ENCODE results near the gene PFN3. TPM values are rescaled to one million over a fixed set of nuclear protein-coding genes. Genes with fewer than 3 reads are reported as not detected.

Gene PFN3
- total RNA-seq, 2 experiments from 2014 or later, result not detected

GRCh38 chr5:177369645-177370440 is 30.6 kb downstream of the PFN3 start:
- Mint-ChIP-seq H3K36me3 (peaks cover 21% of the 10 kb centered on the region), H3K4me1 (peaks cover 62% of the 10 kb centered on the region), H3K27ac (peak overlapping the region; percentile 77), H3K4me3 (no peak overlapping the region), H3K27me3 (no peaks in the 10 kb centered on the region), H3K9me3 (no peaks in the 10 kb centered on the region)
- no peak for DNase-seq

- H3K4me1 Mint-ChIP-seq, result peaks cover 65% of the 10 kb centered on the region
Observed at GRCh38 chr5:177368869-177369644, 31.4 kb downstream of the PFN3 start.

GRCh38 chr5:177367981-177368868 is 32.2 kb downstream of the PFN3 start:
- no peak for DNase-seq
- Mint-ChIP-seq H3K27me3 (no peaks in the 10 kb centered on the region), H3K9me3 (no peaks in the 10 kb centered on the region), H3K27ac (peak overlapping the region; percentile 77), H3K4me3 (no peak overlapping the region), H3K36me3 (peaks cover 18% of the 10 kb centered on the region), H3K4me1 (peaks cover 64% of the 10 kb centered on the region)

More at GRCh38 chr5:177368869-177369644, 31.4 kb downstream of the PFN3 start:
- no peak for DNase-seq
- H3K27me3 Mint-ChIP-seq, result no peaks in the 10 kb centered on the region
- peak overlapping the region; percentile 77 for H3K27ac Mint-ChIP-seq
- H3K36me3 Mint-ChIP-seq, result peaks cover 21% of the 10 kb centered on the region
- H3K4me3 Mint-ChIP-seq, result no peak overlapping the region
- H3K9me3 Mint-ChIP-seq, result no peaks in the 10 kb centered on the region

GRCh38 chr5:177367323-177367848 is 33.1 kb downstream of the PFN3 start:
- no peak overlapping the region for H3K27ac Mint-ChIP-seq
- no peaks in the 10 kb centered on the region for H3K9me3 Mint-ChIP-seq
- no peaks in the 10 kb centered on the region for H3K27me3 Mint-ChIP-seq
- peaks cover 18% of the 10 kb centered on the region for H3K36me3 Mint-ChIP-seq
- DNase-seq, result no peak
- H3K4me3 Mint-ChIP-seq, result no peak overlapping the region
- peaks cover 62% of the 10 kb centered on the region for H3K4me1 Mint-ChIP-seq

GRCh38 chr5:177366528-177367322 is 33.7 kb downstream of the PFN3 start:
- H3K27me3 Mint-ChIP-seq, result no peaks in the 10 kb centered on the region
- no peak overlapping the region for H3K27ac Mint-ChIP-seq
- DNase-seq, result no peak
- H3K9me3 Mint-ChIP-seq, result no peaks in the 10 kb centered on the region
- peaks cover 63% of the 10 kb centered on the region for H3K4me1 Mint-ChIP-seq
- H3K36me3 Mint-ChIP-seq, result peaks cover 19% of the 10 kb centered on the region
- no peak overlapping the region for H3K4me3 Mint-ChIP-seq

GRCh38 chr5:177365845-177366527 is 34.5 kb downstream of the PFN3 start:
- no peak for DNase-seq
- no peak overlapping the region for H3K4me3 Mint-ChIP-seq
- H3K27me3 Mint-ChIP-seq, result no peaks in the 10 kb centered on the region
- peaks cover 19% of the 10 kb centered on the region for H3K36me3 Mint-ChIP-seq
- H3K4me1 Mint-ChIP-seq, result peaks cover 63% of the 10 kb centered on the region
- no peaks in the 10 kb centered on the region for H3K9me3 Mint-ChIP-seq
- H3K27ac Mint-ChIP-seq, result no peak overlapping the region

- H3K36me3 Mint-ChIP-seq, result peaks cover 19% of the 10 kb centered on the region
Observed at GRCh38 chr5:177364159-177364962, 36.1 kb downstream of the PFN3 start.

GRCh38 chr5:177363565-177363964 is 36.9 kb downstream of the PFN3 start:
- peaks cover 71% of the 10 kb centered on the region for H3K4me1 Mint-ChIP-seq
- peak overlapping the region; percentile 20 for H3K27ac Mint-ChIP-seq
- no peaks in the 10 kb centered on the region for H3K27me3 Mint-ChIP-seq
- H3K4me3 Mint-ChIP-seq, result peak overlapping the region; percentile 29
- DNase-seq, result no peak
- H3K9me3 Mint-ChIP-seq, result no peaks in the 10 kb centered on the region
- peaks cover 11% of the 10 kb centered on the region for H3K36me3 Mint-ChIP-seq

More at GRCh38 chr5:177364159-177364962, 36.1 kb downstream of the PFN3 start:
- Mint-ChIP-seq H3K9me3 (no peaks in the 10 kb centered on the region), H3K27ac (peak overlapping the region; percentile 71), H3K4me3 (peak overlapping the region; percentile 67), H3K4me1 (peaks cover 71% of the 10 kb centered on the region), H3K27me3 (no peaks in the 10 kb centered on the region)
- peak; percentile 46 for DNase-seq

- peaks cover 70% of the 10 kb centered on the region for H3K4me1 Mint-ChIP-seq
- DNase-seq, result peak; percentile 80
- H3K27ac Mint-ChIP-seq, result peak overlapping the region; percentile 83
- peak overlapping the region; percentile 69 for H3K4me3 Mint-ChIP-seq
- H3K36me3 Mint-ChIP-seq, result peaks cover 6% of the 10 kb centered on the region
- H3K27me3 Mint-ChIP-seq, result no peaks in the 10 kb centered on the region
- H3K9me3 Mint-ChIP-seq, result no peaks in the 10 kb centered on the region
Observed at GRCh38 chr5:177362610-177363507, 37.6 kb downstream of the PFN3 start.

- no peak for DNase-seq
- Mint-ChIP-seq H3K27ac (peak overlapping the region; percentile 83), H3K27me3 (no peaks in the 10 kb centered on the region), H3K4me3 (peak overlapping the region; percentile 69), H3K4me1 (peaks cover 74% of the 10 kb centered on the region), H3K36me3 (peaks cover 6% of the 10 kb centered on the region), H3K9me3 (no peaks in the 10 kb centered on the region)
Observed at GRCh38 chr5:177362292-177362609, 38.2 kb downstream of the PFN3 start.

- Mint-ChIP-seq H3K4me3 (peak overlapping the region; percentile 69), H3K27ac (peak overlapping the region; percentile 83), H3K27me3 (no peaks in the 10 kb centered on the region), H3K36me3 (peaks cover 6% of the 10 kb centered on the region), H3K4me1 (peaks cover 78% of the 10 kb centered on the region), H3K9me3 (no peaks in the 10 kb centered on the region)
- DNase-seq, result peak; percentile 40
Observed at GRCh38 chr5:177361418-177362291, 38.8 kb downstream of the PFN3 start.
